K562 (cell line): ENCODE measurements around the gene GLUL. TPM values are rescaled to one million over a fixed set of nuclear protein-coding genes. Genes with fewer than 3 reads are reported as not detected.

Experiments
- ATAC-seq: fragments of 200-7000 bp; cut with Tn5 transposase; 3 replicates; pipeline ENCODE4 v1.9.1; 2020; ENCODE audit warnings: moderate library complexity
- BruUV-seq: library from RNA; stranded (reverse); fragments of 400-500 nt; replicated peaks from 2 replicates; lab custom pipeline; 2021; lab: Mats Ljungman, UMichigan
- CTCF ChIA-PET: fragments of 300-600 bp; formaldehyde crosslinking; extraction: SDS; loops from one replicate; lab custom pipeline; 2021; ENCODE audit warnings: low intra/inter-chr PET ratio; lab: Yijun Ruan, JAX
- POLR2A ChIA-PET: fragments of 300-600, 350-650 bp; sonication (Branson Sonifier 250); formaldehyde crosslinking; extraction: SDS; loops from one replicate; lab custom pipeline; 2021; ENCODE audit warnings: antibody characterized with exemption, inconsistent platforms; lab: Yijun Ruan, JAX
- DNase-seq, 4 experiments: peaks; one replicate each; pipeline versions ENCODE4 v3.0.0 to v3.0.0-alpha.2; 2011 to 2018; ENCODE audit warnings: low spot score in 3 of 4, mixed read lengths in 3 of 4; ENCODE audit errors: extremely low read depth in 1 of 4
- FAIRE-seq: peaks from 2 replicates; lab custom pipeline; 2011; peaks lifted over from hg19 to GRCh38; lab: Jason Lieb, UNC
- H2AFZ ChIP-seq: 2 replicates; pipeline ENCODE4 v1.6.0; 2011; ENCODE audit warnings: low read depth, low read length, control low read depth, inconsistent platforms
- H3K27ac ChIP-seq: fragments of 200-600 bp; 3 replicates; pipeline ENCODE4 v1.8.0; 2011; ENCODE audit warnings: low read depth, mild to moderate bottlenecking, control low read depth, inconsistent platforms, low read length, moderate library complexity, mixed read lengths; ENCODE audit errors: extremely low read depth
- H3K27me3 ChIP-seq, 2 experiments: fragments of 300-600 bp in 1 of 2; 2 replicates in 1 of 2; 3 replicates in 1 of 2; pipeline versions ENCODE4 v1.6.0 to v1.8.0; 2011; ENCODE audit warnings: inconsistent platforms in 2 of 2, low read length in 2 of 2, mild to moderate bottlenecking in 1 of 2, mixed read lengths in 1 of 2, moderate library complexity in 1 of 2; ENCODE audit not compliant: control insufficient read depth in 2 of 2, insufficient read depth in 2 of 2
- H3K36me3 ChIP-seq: fragments of 300-600 bp; 3 replicates; pipeline ENCODE4 v1.8.0; 2011; ENCODE audit warnings: mild to moderate bottlenecking, low read length, inconsistent platforms; ENCODE audit not compliant: control insufficient read depth, insufficient read depth
- H3K4me1 ChIP-seq, 2 experiments: fragments of 200-600 bp in 1 of 2; replicated peaks in 1 of 2; 2 replicates in 1 of 2; 3 replicates in 1 of 2; pipeline versions ENCODE4 v1.5.1 to v1.8.0; 2011; ENCODE audit warnings: inconsistent platforms in 2 of 2, low read length in 2 of 2, mild to moderate bottlenecking in 1 of 2, mixed read lengths in 1 of 2, moderate library complexity in 1 of 2; ENCODE audit not compliant: control insufficient read depth in 2 of 2, insufficient read depth in 2 of 2
- H3K4me2 ChIP-seq: 2 replicates; pipeline ENCODE4 v1.6.1; 2011; ENCODE audit warnings: low read length, control low read depth, inconsistent platforms, mixed read lengths; ENCODE audit not compliant: insufficient read depth
- H3K4me3 ChIP-seq: fragments of 200-600 bp; sonication (generic), shearing (Covaris generic); 2 replicates; pipeline ENCODE4 v1.5.1; 2016; ENCODE audit warnings: control low read depth, inconsistent platforms
- H3K79me2 ChIP-seq: fragments of 200-600 bp; 3 replicates; pipeline ENCODE4 v1.8.0; 2011; ENCODE audit warnings: low read length, inconsistent platforms; ENCODE audit not compliant: control insufficient read depth, insufficient read depth
- H3K9ac ChIP-seq, 2 experiments: 2 replicates each; pipeline versions ENCODE4 v1.6.0 to v1.6.1; 2011; ENCODE audit warnings: low read depth in 2 of 2, low read length in 2 of 2, control low read depth in 1 of 2, inconsistent platforms in 1 of 2, mild to moderate bottlenecking in 1 of 2, mixed read lengths in 1 of 2; ENCODE audit not compliant: insufficient read depth in 1 of 2
- H3K9me1 ChIP-seq: one replicate; pipeline ENCODE4 v1.6.0; 2011; ENCODE audit warnings: inconsistent platforms, mild to moderate bottlenecking, low read length, moderate library complexity; ENCODE audit not compliant: control insufficient read depth, insufficient read depth
- H3K9me3 ChIP-seq: replicated peaks from 2 replicates; pipeline ENCODE4 v1.5.1; 2011; ENCODE audit warnings: low read depth, low read length, inconsistent platforms; ENCODE audit not compliant: control insufficient read depth, insufficient read depth
- H4K20me1 ChIP-seq: replicated peaks from 2 replicates; pipeline ENCODE4 v1.6.1; 2011; ENCODE audit warnings: low read length, inconsistent platforms, mixed read lengths; ENCODE audit not compliant: control insufficient read depth, insufficient read depth
- STAT5B ChIP-seq: fragments of 250-450 bp; sonication (Bioruptor Pico); IDR thresholded peaks from 2 replicates; pipeline ENCODE4 v1.8.0; 2021; ENCODE audit warnings: mild to moderate bottlenecking, inconsistent platforms
- WGBS: fragments of 100-300 bp; shearing (Covaris generic); methylation state at CpG from one replicate; pipeline ENCODE4 v1.1.6; 2016; ENCODE audit warnings: low coverage, mixed read lengths; ENCODE audit not compliant: insufficient coverage; ENCODE audit errors: missing lambda C conversion rate; 5-methylcytosine and 5-hydroxymethylcytosine counted together
- in situ Hi-C: fragments of 300-500 bp; cut with MboI; formaldehyde crosslinking; loops from 4 replicates; pipeline ENCODE4 v1.15.0; 2018; ENCODE audit warnings: inconsistent platforms, mixed read lengths
- intact Hi-C: fragments of 100-400 bp; cut with micrococcal nuclease; formaldehyde crosslinking; loops from 2 replicates; pipeline ENCODE4 v1.14.2; 2022
- polyA plus RNA-seq, 8 experiments: library from polyadenylated mRNA; depleted of rRNA in 4 of 8; stranded (reverse) in 5 of 8; unstranded in 3 of 8; fragments of >200 nt; fragmentation: Nextera tagmentation in 2 of 8; fragmentation: Illumina TruSeq in 1 of 8; extraction: Ambion mirVana in 2 of 8; extraction: Trizol in 1 of 8; gene quantifications; 2 replicates each; pipeline versions ENCODE4 v1.2.1 to v1.2.3, GENCODE V29; 2011 to 2014; ENCODE audit warnings: inconsistent platforms in 1 of 8, missing spikeins in 1 of 8
- total RNA-seq, 7 experiments: library from RNA; depleted of rRNA in 6 of 7; stranded (reverse); fragments of >200 nt in 6 of 7; fragmentation: Illumina TruSeq in 2 of 7; extraction: Trizol in 2 of 7; gene quantifications; 2 replicates each; pipeline versions ENCODE4 v1.2.1 to v1.2.3, GENCODE V29; 2011 to 2021; ENCODE audit warnings: low replicate concordance in 1 of 7
- TF ChIP-seq, protein P1 (sequence below): fragments of 450-650 bp; IDR thresholded peaks from 2 replicates; pipeline ENCODE4 v1.6.1; 2017; ENCODE audit warnings: antibody characterized with exemption, mild to moderate bottlenecking
- TF ChIP-seq, protein P2 (sequence below): fragments of 450-650 bp; IDR thresholded peaks from 2 replicates; pipeline ENCODE4 v1.6.1; 2016; ENCODE audit warnings: mild to moderate bottlenecking, moderate library complexity

Gene GLUL
- total and polyA plus RNA-seq, 9 of the 15 experiments (the other 6 are each of a cell fraction or from before 2014, with no cell fraction given), result 1,088 to 4,222 (median 1,338) TPM

DNA sequence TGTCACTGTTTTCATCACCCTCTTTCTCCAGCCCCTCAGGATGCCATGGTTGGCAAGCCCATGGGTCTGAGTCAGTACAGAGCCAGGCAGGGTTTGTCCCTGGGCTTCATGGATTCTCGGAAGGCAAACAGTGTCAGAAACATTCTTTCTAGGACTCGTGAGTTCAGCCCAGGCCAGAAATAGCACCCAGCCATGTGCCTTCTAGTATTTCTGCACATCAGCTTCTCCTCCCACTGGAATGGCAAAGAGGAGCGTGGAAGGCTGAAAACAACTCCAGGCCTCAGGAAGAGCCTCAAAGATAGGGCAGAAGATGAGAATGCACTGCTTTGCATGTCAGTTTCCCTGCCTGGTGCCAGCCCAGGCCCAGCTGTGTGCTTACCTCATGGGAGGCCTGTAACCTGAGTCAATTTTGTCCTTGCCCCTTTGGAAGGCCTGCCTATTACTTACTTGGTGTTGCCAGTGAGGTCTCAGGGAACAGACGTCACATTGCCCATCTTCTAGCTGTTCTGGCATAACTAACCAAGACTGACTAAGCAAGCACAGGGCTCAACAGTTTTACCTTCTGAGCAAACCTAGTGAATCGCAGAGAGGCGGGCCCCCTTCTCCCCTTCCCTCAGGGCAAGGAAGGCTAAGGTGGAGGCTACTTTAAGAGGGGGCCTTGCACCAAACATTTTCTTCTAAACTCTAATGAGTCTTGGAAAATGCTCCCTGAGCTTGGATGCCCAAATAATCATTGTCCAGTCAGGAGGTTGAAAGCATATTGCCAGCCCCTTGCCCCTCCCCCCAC lies 42.4 kb downstream of the GLUL start:
- no peak for DNase-seq
- Histone ChIP-seq H3K79me2 (no peaks in the 10 kb centered on the region), H3K9ac (peak overlapping the region in 1 of 2 experiments; percentile 56; a peak in 2 of 4 replicates), H3K27me3 (no peaks in the 10 kb centered on the region), H3K27ac (no peak overlapping the region), H3K9me3 (no peaks in the 10 kb centered on the region), H4K20me1 (no peaks in the 10 kb centered on the region), H3K4me2 (no peak overlapping the region), H3K9me1 (no peaks in the 10 kb centered on the region), H2AFZ (peak overlapping the region; percentile 65), H3K4me3 (no peak overlapping the region), H3K4me1 (peaks cover 5 to 14% of the 10 kb centered on the region in 2 experiments; a peak in 3 of 5 replicates), H3K36me3 (no peaks in the 10 kb centered on the region)
- ChIA-PET POLR2A (interaction anchor here (0.6 to 1.4 kb wide), 6 partner anchors 11 to 39 kb away, joined by 3 to 5 read pairs (median 4); no protein-coding TSS in a partner anchor), CTCF (interaction anchor here (0.5 kb wide), 1 partner anchor 1212 kb away, joined by 6 read pairs; no protein-coding TSS in a partner anchor)
- peak; percentile 25 for ATAC-seq
- intact Hi-C loops (no loop called here), in situ Hi-C loops (no loop called here)
- no TSS peak for BruUV-seq
- FAIRE-seq, result no peak
- 82% methylated on average over 6 of the region's 6 CpGs for WGBS
- no peak for TF ChIP-seq STAT5B (CRISPR knock-in tag)
- TF ChIP-seq, protein P1, sequence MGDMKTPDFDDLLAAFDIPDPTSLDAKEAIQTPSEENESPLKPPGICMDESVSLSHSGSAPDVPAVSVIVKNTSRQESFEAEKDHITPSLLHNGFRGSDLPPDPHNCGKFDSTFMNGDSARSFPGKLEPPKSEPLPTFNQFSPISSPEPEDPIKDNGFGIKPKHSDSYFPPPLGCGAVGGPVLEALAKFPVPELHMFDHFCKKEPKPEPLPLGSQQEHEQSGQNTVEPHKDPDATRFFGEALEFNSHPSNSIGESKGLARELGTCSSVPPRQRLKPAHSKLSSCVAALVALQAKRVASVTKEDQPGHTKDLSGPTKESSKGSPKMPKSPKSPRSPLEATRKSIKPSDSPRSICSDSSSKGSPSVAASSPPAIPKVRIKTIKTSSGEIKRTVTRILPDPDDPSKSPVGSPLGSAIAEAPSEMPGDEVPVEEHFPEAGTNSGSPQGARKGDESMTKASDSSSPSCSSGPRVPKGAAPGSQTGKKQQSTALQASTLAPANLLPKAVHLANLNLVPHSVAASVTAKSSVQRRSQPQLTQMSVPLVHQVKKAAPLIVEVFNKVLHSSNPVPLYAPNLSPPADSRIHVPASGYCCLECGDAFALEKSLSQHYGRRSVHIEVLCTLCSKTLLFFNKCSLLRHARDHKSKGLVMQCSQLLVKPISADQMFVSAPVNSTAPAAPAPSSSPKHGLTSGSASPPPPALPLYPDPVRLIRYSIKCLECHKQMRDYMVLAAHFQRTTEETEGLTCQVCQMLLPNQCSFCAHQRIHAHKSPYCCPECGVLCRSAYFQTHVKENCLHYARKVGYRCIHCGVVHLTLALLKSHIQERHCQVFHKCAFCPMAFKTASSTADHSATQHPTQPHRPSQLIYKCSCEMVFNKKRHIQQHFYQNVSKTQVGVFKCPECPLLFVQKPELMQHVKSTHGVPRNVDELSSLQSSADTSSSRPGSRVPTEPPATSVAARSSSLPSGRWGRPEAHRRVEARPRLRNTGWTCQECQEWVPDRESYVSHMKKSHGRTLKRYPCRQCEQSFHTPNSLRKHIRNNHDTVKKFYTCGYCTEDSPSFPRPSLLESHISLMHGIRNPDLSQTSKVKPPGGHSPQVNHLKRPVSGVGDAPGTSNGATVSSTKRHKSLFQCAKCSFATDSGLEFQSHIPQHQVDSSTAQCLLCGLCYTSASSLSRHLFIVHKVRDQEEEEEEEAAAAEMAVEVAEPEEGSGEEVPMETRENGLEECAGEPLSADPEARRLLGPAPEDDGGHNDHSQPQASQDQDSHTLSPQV, result 0 out of 2 replicates have a peak, but pooled peaks have one; percentile 31
- TF ChIP-seq, protein P2, sequence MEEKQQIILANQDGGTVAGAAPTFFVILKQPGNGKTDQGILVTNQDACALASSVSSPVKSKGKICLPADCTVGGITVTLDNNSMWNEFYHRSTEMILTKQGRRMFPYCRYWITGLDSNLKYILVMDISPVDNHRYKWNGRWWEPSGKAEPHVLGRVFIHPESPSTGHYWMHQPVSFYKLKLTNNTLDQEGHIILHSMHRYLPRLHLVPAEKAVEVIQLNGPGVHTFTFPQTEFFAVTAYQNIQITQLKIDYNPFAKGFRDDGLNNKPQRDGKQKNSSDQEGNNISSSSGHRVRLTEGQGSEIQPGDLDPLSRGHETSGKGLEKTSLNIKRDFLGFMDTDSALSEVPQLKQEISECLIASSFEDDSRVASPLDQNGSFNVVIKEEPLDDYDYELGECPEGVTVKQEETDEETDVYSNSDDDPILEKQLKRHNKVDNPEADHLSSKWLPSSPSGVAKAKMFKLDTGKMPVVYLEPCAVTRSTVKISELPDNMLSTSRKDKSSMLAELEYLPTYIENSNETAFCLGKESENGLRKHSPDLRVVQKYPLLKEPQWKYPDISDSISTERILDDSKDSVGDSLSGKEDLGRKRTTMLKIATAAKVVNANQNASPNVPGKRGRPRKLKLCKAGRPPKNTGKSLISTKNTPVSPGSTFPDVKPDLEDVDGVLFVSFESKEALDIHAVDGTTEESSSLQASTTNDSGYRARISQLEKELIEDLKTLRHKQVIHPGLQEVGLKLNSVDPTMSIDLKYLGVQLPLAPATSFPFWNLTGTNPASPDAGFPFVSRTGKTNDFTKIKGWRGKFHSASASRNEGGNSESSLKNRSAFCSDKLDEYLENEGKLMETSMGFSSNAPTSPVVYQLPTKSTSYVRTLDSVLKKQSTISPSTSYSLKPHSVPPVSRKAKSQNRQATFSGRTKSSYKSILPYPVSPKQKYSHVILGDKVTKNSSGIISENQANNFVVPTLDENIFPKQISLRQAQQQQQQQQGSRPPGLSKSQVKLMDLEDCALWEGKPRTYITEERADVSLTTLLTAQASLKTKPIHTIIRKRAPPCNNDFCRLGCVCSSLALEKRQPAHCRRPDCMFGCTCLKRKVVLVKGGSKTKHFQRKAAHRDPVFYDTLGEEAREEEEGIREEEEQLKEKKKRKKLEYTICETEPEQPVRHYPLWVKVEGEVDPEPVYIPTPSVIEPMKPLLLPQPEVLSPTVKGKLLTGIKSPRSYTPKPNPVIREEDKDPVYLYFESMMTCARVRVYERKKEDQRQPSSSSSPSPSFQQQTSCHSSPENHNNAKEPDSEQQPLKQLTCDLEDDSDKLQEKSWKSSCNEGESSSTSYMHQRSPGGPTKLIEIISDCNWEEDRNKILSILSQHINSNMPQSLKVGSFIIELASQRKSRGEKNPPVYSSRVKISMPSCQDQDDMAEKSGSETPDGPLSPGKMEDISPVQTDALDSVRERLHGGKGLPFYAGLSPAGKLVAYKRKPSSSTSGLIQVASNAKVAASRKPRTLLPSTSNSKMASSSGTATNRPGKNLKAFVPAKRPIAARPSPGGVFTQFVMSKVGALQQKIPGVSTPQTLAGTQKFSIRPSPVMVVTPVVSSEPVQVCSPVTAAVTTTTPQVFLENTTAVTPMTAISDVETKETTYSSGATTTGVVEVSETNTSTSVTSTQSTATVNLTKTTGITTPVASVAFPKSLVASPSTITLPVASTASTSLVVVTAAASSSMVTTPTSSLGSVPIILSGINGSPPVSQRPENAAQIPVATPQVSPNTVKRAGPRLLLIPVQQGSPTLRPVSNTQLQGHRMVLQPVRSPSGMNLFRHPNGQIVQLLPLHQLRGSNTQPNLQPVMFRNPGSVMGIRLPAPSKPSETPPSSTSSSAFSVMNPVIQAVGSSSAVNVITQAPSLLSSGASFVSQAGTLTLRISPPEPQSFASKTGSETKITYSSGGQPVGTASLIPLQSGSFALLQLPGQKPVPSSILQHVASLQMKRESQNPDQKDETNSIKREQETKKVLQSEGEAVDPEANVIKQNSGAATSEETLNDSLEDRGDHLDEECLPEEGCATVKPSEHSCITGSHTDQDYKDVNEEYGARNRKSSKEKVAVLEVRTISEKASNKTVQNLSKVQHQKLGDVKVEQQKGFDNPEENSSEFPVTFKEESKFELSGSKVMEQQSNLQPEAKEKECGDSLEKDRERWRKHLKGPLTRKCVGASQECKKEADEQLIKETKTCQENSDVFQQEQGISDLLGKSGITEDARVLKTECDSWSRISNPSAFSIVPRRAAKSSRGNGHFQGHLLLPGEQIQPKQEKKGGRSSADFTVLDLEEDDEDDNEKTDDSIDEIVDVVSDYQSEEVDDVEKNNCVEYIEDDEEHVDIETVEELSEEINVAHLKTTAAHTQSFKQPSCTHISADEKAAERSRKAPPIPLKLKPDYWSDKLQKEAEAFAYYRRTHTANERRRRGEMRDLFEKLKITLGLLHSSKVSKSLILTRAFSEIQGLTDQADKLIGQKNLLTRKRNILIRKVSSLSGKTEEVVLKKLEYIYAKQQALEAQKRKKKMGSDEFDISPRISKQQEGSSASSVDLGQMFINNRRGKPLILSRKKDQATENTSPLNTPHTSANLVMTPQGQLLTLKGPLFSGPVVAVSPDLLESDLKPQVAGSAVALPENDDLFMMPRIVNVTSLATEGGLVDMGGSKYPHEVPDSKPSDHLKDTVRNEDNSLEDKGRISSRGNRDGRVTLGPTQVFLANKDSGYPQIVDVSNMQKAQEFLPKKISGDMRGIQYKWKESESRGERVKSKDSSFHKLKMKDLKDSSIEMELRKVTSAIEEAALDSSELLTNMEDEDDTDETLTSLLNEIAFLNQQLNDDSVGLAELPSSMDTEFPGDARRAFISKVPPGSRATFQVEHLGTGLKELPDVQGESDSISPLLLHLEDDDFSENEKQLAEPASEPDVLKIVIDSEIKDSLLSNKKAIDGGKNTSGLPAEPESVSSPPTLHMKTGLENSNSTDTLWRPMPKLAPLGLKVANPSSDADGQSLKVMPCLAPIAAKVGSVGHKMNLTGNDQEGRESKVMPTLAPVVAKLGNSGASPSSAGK, result peak; percentile 34
